M059J (cell line): ENCODE results near the gene GOLGA8A. TPM values are rescaled to one million over a fixed set of nuclear protein-coding genes. Genes with fewer than 3 reads are reported as not detected.
"Not testable (repeated sequence)": the region's sequence is repeated elsewhere in the genome, so short reads cannot be mapped to it uniquely, and the experiment has no call there.

ENCODE experiments used
- DNase-seq: peaks from one replicate; pipeline ENCODE4 v3.0.0-alpha.2; 2012; ENCODE audit warnings: low read depth
- total RNA-seq: library from RNA; depleted of rRNA; stranded (reverse); fragments of >200 nt; shearing (Covaris generic); gene quantifications from 2 replicates; pipeline ENCODE4 v1.2.3, GENCODE V29; 2014; rRNA removed

GOLGA8A gene
- total RNA-seq, 1 experiment from 2014 or later, result 3.1 TPM

- DNase-seq, result not testable (repeated sequence)
Measured at GRCh38 chr15:34409511-34409910, 28.1 kb downstream of the GOLGA8A start.

- not testable (repeated sequence) for DNase-seq
Measured at GRCh38 chr15:34408973-34409372, 28.6 kb downstream of the GOLGA8A start.

- not testable (repeated sequence) for DNase-seq
Measured at GRCh38 chr15:34403899-34404298, 33.7 kb downstream of the GOLGA8A start.

GRCh38 chr15:34403160-34403598, 34.4 kb downstream of the GOLGA8A start:
- not testable (repeated sequence) for DNase-seq

GRCh38 chr15:34397637-34398259, 39.9 kb downstream of the GOLGA8A start:
- not testable (repeated sequence) for DNase-seq

GRCh38 chr15:34392981-34393380, 44.6 kb downstream of the GOLGA8A start:
- DNase-seq, result not testable (repeated sequence)

GRCh38 chr15:34389594-34390086, 48.0 kb downstream of the GOLGA8A start:
- not testable (repeated sequence) for DNase-seq

Other genes starting within 250 kb of the GOLGA8A start
- gene KATNBL1, start 227.7 kb downstream of the GOLGA8A start, total RNA-seq, result 27.3 and 45.2 TPM in 2 replicates
- gene EMC4, start 212.8 kb downstream of the GOLGA8A start, total RNA-seq, result 170 and 252 TPM in 2 replicates
- gene SLC12A6, start 100.0 kb downstream of the GOLGA8A start, total RNA-seq, result 3.0 and 6.6 TPM in 2 replicates
- gene NOP10, start 94.7 kb downstream of the GOLGA8A start, total RNA-seq, result 319 and 492 TPM in 2 replicates
- not detected in 2 replicates for gene NUTM1, start 94.5 kb downstream of the GOLGA8A start, total RNA-seq
- 13.9 and 14.6 TPM in 2 replicates for gene LPCAT4, start 70.6 kb downstream of the GOLGA8A start, total RNA-seq
- 3.3 and 9.0 TPM in 2 replicates for gene GOLGA8B, start 145.8 kb upstream of the GOLGA8A start, total RNA-seq